Stimulated activated CD8-positive, alpha-beta memory T cell treated with anti-CD3 and anti-CD28 coated beads, Interleukin-12 subunit alpha, Interleukin-12 subunit beta, amount 100 ng/mL, for 24 hours (primary cell): Measurements from ENCODE around the gene OSBPL9.
"Not testable (repeated sequence)": the region's sequence is repeated elsewhere in the genome, so short reads cannot be mapped to it uniquely, and the experiment has no call there.

Source experiments
- DNase-seq: peaks from one replicate; pipeline ENCODE4 v3.0.0-alpha.2; 2020; ENCODE audit errors: extremely low read depth

The OSBPL9 gene

GRCh38 chr1:51664421-51665240 lies 47.7 kb downstream of the OSBPL9 start:
- DNase-seq, result no peak

GRCh38 chr1:51666478-51666877 lies 49.6 kb downstream of the OSBPL9 start:
- DNase-seq, result no peak

- no peak for DNase-seq
These were observed 50.7 kb downstream of the OSBPL9 start for GRCh38 chr1:51667561-51667960.

GRCh38 chr1:51669272-51669671 lies 52.4 kb downstream of the OSBPL9 start:
- DNase-seq, result no peak

GRCh38 chr1:51669816-51670215 lies 52.9 kb downstream of the OSBPL9 start:
- DNase-seq, result no peak

- DNase-seq, result no peak
These were observed 54.8 kb downstream of the OSBPL9 start for GRCh38 chr1:51671527-51672325.

GRCh38 chr1:51673279-51673678 lies 56.4 kb downstream of the OSBPL9 start:
- no peak for DNase-seq

GRCh38 chr1:51675177-51675780 lies 58.4 kb downstream of the OSBPL9 start:
- no peak for DNase-seq

- DNase-seq, result no peak
These were observed 62.5 kb downstream of the OSBPL9 start for GRCh38 chr1:51679435-51679834.

- no peak for DNase-seq
These were observed 67.9 kb downstream of the OSBPL9 start for GRCh38 chr1:51684776-51685175.

- DNase-seq, result no peak
These were observed 69.6 kb downstream of the OSBPL9 start for GRCh38 chr1:51686450-51686849.

- no peak for DNase-seq
These were observed 72.2 kb downstream of the OSBPL9 start for GRCh38 chr1:51689075-51689440.

GRCh38 chr1:51689643-51690042 lies 72.8 kb downstream of the OSBPL9 start:
- no peak for DNase-seq

- DNase-seq, result no peak
These were observed 73.5 kb downstream of the OSBPL9 start for GRCh38 chr1:51690285-51690961.

GRCh38 chr1:51691920-51692319 lies 75.0 kb downstream of the OSBPL9 start:
- no peak for DNase-seq

GRCh38 chr1:51693419-51694155 lies 76.7 kb downstream of the OSBPL9 start:
- no peak for DNase-seq

GRCh38 chr1:51697166-51697565 lies 80.3 kb downstream of the OSBPL9 start:
- DNase-seq, result no peak

GRCh38 chr1:51699391-51699790 lies 82.5 kb downstream of the OSBPL9 start:
- DNase-seq, result no peak

GRCh38 chr1:51701782-51702181 lies 84.9 kb downstream of the OSBPL9 start:
- DNase-seq, result not testable (repeated sequence)

- not testable (repeated sequence) for DNase-seq
These were observed 85.3 kb downstream of the OSBPL9 start for GRCh38 chr1:51702220-51702619.

GRCh38 chr1:51705035-51705434 lies 88.1 kb downstream of the OSBPL9 start:
- no peak for DNase-seq
